Suprapubic skin (tissue), 4 donors: ENCODE data around the gene ICE2. TPM values are rescaled to one million over a fixed set of nuclear protein-coding genes. Genes with fewer than 3 reads are reported as not detected.

Experiments used
- DNase-seq, 2 donors: peaks; one replicate each; pipeline ENCODE4 v3.0.0-alpha.2; 2019; ENCODE audit warnings: low spot score in 2 of 2
- H3K27ac ChIP-seq: fragments of 200-600 bp; sonication (generic); one replicate; pipeline ENCODE4 v1.5.1; 2019
- H3K27me3 ChIP-seq: fragments of 200-600 bp; sonication (generic); one replicate; pipeline ENCODE4 v1.5.1; 2019
- H3K36me3 ChIP-seq: fragments of 200-600 bp; sonication (generic); one replicate; pipeline ENCODE4 v1.5.1; 2019
- H3K4me1 ChIP-seq: fragments of 200-600 bp; sonication (generic); one replicate; pipeline ENCODE4 v1.5.1; 2019
- H3K4me3 ChIP-seq: fragments of 200-600 bp; sonication (generic); one replicate; pipeline ENCODE4 v1.5.1; 2019; ENCODE audit warnings: mild to moderate bottlenecking
- H3K9me3 ChIP-seq: fragments of 200-600 bp; sonication (generic); one replicate; pipeline ENCODE4 v1.5.1; 2019
- EP300 ChIP-seq: sonication (generic); formaldehyde crosslinking; IDR thresholded peaks from one replicate; pipeline ENCODE4 v1.6.1; 2017; ENCODE audit warnings: antibody characterized with exemption
- POLR2A ChIP-seq, 2 donors: fragments of 450-650 bp; IDR thresholded peaks; one replicate each; pipeline ENCODE4 v1.6.1; 2017; ENCODE audit warnings: antibody characterized with exemption in 2 of 2, mild to moderate bottlenecking in 2 of 2, moderate library complexity in 2 of 2
- POLR2AphosphoS5 ChIP-seq, 3 donors: sonication (generic); formaldehyde crosslinking; IDR thresholded peaks; one replicate each; pipeline ENCODE4 v1.6.1; 2017; ENCODE audit warnings: antibody characterized with exemption in 3 of 3
- WGBS: methylation state at CpG from one replicate; pipeline ENCODE4 v1.1.5; 2018; 5-methylcytosine and 5-hydroxymethylcytosine counted together
- total RNA-seq, 4 donors: library from RNA; depleted of rRNA; stranded (reverse); fragments of >200 nt; gene quantifications; one replicate each; pipeline ENCODE4 v1.1.0, GENCODE V29; 2016
- TF ChIP-seq, protein P1 (sequence below), 2 donors: fragments of 200-600 bp in 1 of 2; fragments of 450-650 bp in 1 of 2; sonication (generic) in 1 of 2; IDR thresholded peaks; one replicate each; pipeline ENCODE4 v1.5.1; 2016 to 2019; ENCODE audit warnings: antibody characterized with exemption in 2 of 2, mild to moderate bottlenecking in 1 of 2, moderate library complexity in 1 of 2

The ICE2 gene
- total RNA-seq, 4 donors from 2014 or later, result 11.9 to 35.2 (median 27.2) TPM

DNA sequence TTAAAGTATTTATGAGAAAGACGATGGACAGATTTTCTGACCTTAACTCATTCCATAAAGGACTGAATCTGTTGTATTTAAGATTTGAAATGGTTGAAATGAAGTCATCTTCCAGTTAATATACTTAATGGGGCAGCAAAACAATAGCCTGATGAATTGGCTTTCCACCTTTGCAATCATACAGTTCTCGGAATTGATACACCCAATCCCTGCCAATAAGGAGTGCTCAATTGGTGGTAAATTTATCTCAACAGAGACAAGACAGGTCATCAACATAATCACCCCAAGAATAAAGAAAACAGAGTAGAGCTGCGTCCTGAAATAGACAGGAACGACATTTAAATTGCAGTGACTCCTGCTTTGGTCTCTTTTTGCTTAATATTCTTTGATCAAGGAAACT, 92.3 kb downstream of the ICE2 start:
- Histone ChIP-seq H3K27me3 (no peaks in the 10 kb centered on the region), H3K4me3 (peak overlapping the region; percentile 11), H3K27ac (peak overlapping the region; percentile 67), H3K9me3 (no peaks in the 10 kb centered on the region), H3K36me3 (peaks cover 28% of the 10 kb centered on the region), H3K4me1 (peaks cover 93% of the 10 kb centered on the region)
- TF ChIP-seq EP300 (no peak), POLR2AphosphoS5 (IDR thresholded peaks at IDR 0.05) (no peak), POLR2A (IDR thresholded peaks at IDR 0.05) (no peak)
- TF ChIP-seq, protein P1, sequence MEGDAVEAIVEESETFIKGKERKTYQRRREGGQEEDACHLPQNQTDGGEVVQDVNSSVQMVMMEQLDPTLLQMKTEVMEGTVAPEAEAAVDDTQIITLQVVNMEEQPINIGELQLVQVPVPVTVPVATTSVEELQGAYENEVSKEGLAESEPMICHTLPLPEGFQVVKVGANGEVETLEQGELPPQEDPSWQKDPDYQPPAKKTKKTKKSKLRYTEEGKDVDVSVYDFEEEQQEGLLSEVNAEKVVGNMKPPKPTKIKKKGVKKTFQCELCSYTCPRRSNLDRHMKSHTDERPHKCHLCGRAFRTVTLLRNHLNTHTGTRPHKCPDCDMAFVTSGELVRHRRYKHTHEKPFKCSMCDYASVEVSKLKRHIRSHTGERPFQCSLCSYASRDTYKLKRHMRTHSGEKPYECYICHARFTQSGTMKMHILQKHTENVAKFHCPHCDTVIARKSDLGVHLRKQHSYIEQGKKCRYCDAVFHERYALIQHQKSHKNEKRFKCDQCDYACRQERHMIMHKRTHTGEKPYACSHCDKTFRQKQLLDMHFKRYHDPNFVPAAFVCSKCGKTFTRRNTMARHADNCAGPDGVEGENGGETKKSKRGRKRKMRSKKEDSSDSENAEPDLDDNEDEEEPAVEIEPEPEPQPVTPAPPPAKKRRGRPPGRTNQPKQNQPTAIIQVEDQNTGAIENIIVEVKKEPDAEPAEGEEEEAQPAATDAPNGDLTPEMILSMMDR (IDR thresholded peaks at IDR 0.05), result no peak
- no peak for DNase-seq
- WGBS, result 28% methylated on average over 4 of the region's 4 CpGs

DNA sequence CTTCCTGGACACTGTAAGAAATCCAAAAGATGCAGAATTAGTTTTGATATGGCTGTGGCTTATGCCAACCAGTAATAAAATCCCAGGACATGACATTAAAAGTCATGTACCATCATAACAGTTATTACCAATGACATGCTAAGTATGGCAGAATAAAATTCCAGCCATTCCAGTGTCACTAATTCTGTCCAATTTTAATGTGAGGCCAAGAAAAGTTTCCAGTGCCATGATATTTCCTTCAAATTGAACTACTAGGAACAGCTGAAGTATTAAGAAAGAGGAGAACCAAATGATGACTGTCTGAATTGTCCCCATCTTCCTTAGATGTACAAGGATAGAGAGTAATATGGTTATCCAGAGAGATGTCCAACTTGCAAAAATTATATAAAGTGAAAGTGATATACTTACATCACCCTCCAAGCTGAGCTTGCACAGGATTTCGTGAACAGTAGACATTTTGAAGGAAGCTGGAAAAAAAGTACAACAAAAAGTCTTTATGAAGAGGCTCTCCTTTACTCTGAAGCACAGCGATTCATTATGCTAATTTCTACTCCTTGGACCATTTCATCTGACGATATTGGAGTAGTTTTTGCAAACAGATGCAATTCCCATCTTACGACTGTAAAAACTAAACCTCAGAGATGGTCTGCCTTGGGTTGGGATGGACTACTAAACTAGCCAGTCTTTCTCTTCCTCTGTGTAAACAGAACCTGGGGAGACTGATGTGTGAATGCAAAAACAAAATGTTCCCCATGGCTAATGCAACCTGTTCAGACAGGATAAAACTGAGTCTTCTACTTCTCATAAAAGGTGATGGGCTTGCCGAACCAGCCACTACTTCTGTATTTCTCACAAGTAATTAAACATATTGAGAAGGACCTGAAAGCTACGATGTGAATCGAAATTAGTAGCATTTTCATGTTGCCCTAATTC, 93.1 kb downstream of the ICE2 start:
- 37% methylated on average over 7 of the region's 7 CpGs for WGBS
- H3K4me3 ChIP-seq, result peak overlapping the region; percentile 11
- H3K27ac ChIP-seq, result peak overlapping the region; percentile 67
- DNase-seq, result no peak
- peaks cover 92% of the 10 kb centered on the region for H3K4me1 ChIP-seq
- TF ChIP-seq POLR2AphosphoS5 (IDR thresholded peaks at IDR 0.05), result no peak
- no peak for TF ChIP-seq POLR2A (IDR thresholded peaks at IDR 0.05)
- TF ChIP-seq, protein P1 (IDR thresholded peaks at IDR 0.05), result no peak
- TF ChIP-seq EP300, result no peak
- H3K27me3 ChIP-seq, result no peaks in the 10 kb centered on the region
- H3K9me3 ChIP-seq, result no peaks in the 10 kb centered on the region
- peaks cover 35% of the 10 kb centered on the region for H3K36me3 ChIP-seq

DNA sequence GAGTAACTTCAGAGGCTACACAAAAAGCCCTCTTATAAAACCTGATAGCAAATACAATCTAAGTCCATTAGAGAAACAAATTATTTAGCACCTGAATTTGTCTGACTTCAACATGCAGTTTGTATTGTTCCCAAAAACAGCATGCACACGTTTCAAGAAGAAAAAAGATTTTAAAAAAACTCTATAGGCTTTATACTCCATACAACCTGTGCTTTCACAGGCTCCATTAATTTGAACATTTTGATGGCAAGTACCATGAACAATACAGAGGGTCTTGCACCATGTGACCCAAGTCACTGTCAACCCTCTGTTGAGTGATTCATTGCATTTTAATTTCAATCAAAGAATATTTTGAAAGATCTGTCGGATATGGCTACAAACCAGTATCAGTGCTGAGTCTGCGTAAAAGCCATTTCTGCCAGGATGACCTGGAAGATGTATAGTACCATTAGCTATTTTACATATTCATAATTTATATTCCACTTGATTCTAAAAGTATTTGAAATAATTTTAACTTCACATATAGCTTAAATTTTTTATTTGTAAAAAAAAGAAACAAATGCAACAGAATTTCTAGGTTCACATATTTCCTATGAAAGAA, 94.3 kb downstream of the ICE2 start:
- no peak overlapping the region for H3K27ac ChIP-seq
- H3K27me3 ChIP-seq, result no peaks in the 10 kb centered on the region

DNA sequence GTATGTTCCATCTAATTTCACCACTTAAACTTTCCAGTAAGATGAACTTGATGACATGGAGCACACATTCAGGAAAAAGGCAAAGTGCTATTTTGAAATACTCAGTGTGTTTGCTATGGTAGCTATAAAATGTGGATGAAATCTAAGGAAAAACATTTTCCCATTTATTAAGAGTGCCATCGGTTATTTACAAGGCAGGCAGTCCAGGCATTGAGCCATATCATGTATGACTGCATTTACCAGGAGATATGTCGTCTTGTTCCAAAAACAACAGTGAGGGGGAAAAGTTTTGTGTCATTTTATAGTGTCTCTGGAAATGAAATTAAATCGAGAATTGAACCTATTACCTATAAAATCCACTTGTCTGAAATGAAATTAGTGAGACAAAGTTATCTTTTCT, 94.9 kb downstream of the ICE2 start:
- H3K27ac ChIP-seq, result no peak overlapping the region
- H3K4me3 ChIP-seq, result no peak overlapping the region
- peaks cover 91% of the 10 kb centered on the region for H3K4me1 ChIP-seq
- WGBS, result 25% methylated on average over 3 of the region's 3 CpGs
- H3K9me3 ChIP-seq, result no peaks in the 10 kb centered on the region
- no peaks in the 10 kb centered on the region for H3K27me3 ChIP-seq
- peaks cover 49% of the 10 kb centered on the region for H3K36me3 ChIP-seq
- DNase-seq, result no peak
- TF ChIP-seq EP300 (no peak), POLR2A (IDR thresholded peaks at IDR 0.05) (no peak), POLR2AphosphoS5 (IDR thresholded peaks at IDR 0.05) (no peak)
- TF ChIP-seq, protein P1 (IDR thresholded peaks at IDR 0.05), result no peak

More for the DNA sequence above, 94.3 kb downstream of the ICE2 start:
- no peak overlapping the region for H3K4me3 ChIP-seq
- H3K36me3 ChIP-seq, result peaks cover 44% of the 10 kb centered on the region
- TF ChIP-seq POLR2A (IDR thresholded peaks at IDR 0.05), result no peak
- TF ChIP-seq POLR2AphosphoS5 (IDR thresholded peaks at IDR 0.05), result no peak
- no peak for TF ChIP-seq EP300
- TF ChIP-seq, protein P1 (IDR thresholded peaks at IDR 0.05), result no peak
- DNase-seq, result no peak
- H3K9me3 ChIP-seq, result no peaks in the 10 kb centered on the region
- H3K4me1 ChIP-seq, result peaks cover 92% of the 10 kb centered on the region
- 68% methylated on average over 3 of the region's 3 CpGs for WGBS
